Activated CD8-positive, alpha-beta memory T cell treated with anti-CD3 and anti-CD28 coated beads, Interleukin-2, amount 50 U/mL, for 4 hours (primary cell): Measurements from ENCODE around the gene KLHL5.

ENCODE experiments used
- DNase-seq: peaks from one replicate; pipeline ENCODE4 v3.0.0-alpha.2; 2020

Gene KLHL5

GRCh38 chr4:39044956-39045826 is 16.8 kb upstream of the KLHL5 start:
- peak; percentile 40 for DNase-seq

DNA sequence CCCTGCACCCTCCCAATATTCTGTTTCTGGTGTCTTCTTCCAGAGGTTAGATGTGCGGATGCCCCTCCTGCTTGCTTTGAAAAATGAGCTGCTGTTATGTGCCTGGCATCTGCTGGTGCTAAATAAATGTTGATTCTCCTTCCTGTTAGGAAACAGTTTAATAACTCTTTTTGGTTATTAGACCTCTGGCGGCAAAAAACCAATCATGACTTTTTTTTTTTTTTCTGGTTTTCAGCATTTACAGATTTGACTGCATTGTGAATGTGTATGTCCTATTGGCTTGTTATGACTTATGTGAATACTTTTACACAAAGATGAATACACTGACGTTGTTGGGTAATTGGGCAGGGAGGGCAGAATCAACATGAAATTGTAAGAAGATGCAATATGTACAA is 16.2 kb upstream of the KLHL5 start:
- DNase-seq = no peak

DNA sequence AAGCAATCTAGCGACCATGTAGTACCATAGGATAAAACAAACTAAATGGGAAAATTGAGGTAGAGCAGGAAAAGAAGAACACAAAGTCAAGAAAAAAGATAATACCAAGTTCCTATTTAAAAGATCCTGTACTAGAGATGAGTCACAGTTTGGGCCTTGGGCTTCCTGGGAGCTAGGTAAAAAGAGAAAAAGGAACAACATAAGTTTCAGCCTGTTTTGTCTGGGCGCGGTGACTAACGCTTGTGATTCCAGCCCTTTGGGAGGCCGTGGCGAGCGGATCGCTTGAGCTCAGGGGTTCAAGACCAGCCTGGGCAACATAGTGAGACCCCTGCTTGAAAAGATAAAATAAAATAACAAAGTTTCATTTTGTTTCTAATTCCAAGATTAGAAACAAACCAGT is 15.8 kb upstream of the KLHL5 start:
- DNase-seq = no peak

- no peak for DNase-seq
These were observed 14.4 kb upstream of the KLHL5 start for GRCh38 chr4:39047681-39048080.

- no peak for DNase-seq
These were observed 13.7 kb upstream of the KLHL5 start for GRCh38 chr4:39048311-39048710.

GRCh38 chr4:39050590-39050989 is 11.4 kb upstream of the KLHL5 start:
- no peak for DNase-seq

DNA sequence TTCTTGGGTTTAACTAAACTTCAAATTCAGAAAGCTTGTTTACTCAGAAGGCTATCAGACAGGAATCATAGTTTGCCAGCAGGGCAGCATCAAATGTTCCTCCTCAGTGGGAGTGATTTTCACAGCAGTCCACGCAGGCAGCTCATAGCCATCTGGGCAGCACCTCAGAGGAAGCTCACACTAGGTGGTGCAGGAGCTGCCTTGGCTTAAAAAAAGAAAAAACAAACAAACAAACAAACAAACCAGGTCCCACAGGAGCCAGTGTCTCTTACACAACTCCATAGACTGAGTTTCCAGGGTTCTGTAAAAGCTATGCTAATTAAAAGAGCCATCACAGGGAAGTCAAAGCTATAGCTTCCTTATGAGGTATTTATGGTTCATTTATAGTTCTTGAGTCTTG is 10.5 kb upstream of the KLHL5 start:
- DNase-seq = no peak

GRCh38 chr4:39053983-39054382 is 8.0 kb upstream of the KLHL5 start:
- DNase-seq = no peak

DNA sequence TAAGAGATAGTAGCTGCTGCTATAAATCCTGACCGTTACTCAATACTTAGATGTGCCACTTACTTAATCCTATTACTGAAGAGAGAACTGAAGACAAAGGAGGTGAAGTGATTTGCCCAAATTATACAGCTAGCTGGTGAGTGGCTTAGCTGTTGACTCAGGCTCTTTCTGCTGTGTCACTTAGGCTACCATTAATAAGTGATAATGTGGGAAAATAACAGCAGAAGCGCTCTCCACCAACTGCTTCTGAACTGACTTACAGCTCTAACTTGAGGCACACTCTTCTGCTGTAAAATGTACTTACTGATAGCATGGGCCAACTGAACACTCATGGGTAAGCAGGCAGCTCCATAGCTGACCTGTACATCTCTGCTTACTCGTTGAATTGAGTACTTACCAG is 7.5 kb upstream of the KLHL5 start:
- DNase-seq = no peak

- DNase-seq = no peak
These were observed 6.0 kb upstream of the KLHL5 start for GRCh38 chr4:39056023-39056422.

DNA sequence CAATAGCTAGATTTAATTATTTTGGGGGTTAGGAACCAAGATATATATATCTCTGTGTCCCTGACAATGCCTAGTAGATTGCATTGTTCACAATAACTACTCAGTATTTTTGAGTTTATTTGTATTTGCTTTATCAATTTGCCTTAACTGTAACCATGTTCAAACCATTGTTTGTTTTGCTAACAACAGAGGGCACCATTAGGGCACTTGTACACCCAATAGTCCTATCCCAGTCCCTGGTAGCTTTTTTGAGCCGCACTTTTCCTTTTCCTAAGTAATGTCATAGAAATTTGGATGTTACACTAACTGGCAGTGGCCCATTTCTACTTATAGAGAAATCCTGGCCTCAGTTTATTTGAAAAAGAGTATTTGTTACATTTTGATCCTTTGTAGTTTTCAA is 575 bp upstream of the KLHL5 start:
- DNase-seq = no peak

DNA sequence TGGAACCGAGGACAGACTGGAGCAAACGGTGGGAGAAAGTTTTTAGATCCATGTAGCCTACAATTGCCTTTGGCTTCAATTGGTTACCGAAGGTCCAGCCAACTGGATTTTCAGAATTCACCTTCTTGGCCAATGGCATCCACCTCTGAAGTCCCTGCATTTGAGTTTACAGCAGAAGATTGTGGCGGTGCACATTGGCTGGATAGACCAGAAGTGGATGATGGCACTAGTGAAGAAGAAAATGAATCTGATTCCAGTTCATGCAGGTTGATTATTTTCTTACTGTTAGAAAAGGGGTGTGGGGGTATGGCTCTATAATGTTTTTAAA is 702 bp downstream of the KLHL5 start:
- no peak for DNase-seq

DNA sequence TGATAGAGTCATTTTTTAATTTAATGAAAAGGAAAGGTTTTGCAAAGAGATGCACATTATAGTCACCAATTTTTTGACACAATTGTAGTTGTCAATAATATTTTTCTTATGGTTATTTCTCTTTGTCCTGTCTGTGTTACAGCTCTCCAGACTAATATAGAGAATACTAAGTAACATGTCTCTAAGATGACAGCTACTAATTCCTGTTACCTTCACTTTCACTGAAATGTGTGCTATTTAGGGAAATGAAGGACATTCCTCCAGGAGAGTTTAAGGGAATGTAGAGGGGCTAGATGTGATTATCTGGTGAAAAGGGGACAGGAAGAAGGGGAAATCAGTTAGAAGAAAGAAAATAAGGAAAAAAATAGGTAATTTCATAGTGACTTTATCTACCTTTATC is 1.4 kb downstream of the KLHL5 start:
- no peak for DNase-seq

- DNase-seq = no peak
These were observed 4.3 kb downstream of the KLHL5 start for GRCh38 chr4:39066371-39066770.

DNA sequence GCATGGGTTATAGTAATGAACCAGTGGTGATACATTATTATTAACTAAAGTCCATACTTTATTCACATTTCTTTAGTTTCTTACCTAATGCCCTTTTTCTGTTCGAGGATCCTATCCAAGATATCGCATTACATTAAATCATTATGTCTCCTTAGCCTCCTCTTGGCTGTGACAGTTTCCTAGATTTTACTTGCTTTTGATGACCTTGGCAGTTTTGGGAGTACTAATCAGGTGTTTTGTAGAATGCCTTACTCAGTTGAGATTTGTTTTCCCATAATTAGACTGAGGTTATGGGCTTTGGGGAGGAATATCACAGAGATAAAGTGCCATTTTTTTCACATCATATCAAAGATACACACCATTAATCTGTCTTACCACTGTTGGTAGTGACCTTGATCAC is 5.0 kb downstream of the KLHL5 start:
- DNase-seq = no peak

DNA sequence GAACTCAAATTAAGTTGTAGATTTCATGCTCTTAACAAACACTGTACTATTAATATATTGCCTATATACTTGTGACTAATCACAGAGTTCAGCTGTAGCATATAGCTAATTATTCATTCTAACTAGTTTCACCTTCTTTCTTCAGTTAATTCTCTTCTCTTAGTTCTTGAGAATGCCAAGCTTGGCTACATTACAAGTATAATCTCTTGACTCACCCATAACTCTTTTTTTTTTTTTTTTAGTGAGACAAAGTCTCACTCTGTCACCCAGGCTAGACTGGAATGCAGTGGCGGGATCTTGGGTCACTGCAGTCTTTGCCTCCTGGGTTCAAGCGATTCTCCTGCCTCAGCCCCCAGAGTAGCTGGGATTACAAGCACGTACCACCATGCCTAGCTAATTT is 5.4 kb downstream of the KLHL5 start:
- DNase-seq = no peak

- no peak for DNase-seq
These were observed 6.9 kb downstream of the KLHL5 start for GRCh38 chr4:39068907-39069306.

GRCh38 chr4:39078829-39079228 is 16.8 kb downstream of the KLHL5 start:
- no peak for DNase-seq

DNA sequence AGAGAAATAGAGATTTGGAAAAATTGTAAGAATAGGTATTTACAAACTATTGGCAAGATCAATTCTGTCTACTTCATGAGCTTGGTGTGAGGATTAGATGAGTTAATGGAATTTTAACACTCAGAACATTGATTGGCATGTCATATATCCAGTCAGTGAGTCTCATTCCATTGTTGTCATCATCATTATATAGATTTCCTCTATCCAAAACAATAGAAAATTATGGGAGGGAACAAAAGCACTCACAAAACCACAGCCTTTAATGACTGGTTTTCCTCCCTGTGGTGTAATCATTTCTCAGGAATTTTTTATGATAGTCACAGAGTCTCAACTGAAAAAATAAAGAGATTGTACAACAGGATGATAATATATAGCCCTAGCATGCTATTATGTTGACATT is 21.1 kb downstream of the KLHL5 start:
- DNase-seq = no peak

- DNase-seq = no peak
These were observed 23.9 kb downstream of the KLHL5 start for GRCh38 chr4:39085891-39086290.

DNA sequence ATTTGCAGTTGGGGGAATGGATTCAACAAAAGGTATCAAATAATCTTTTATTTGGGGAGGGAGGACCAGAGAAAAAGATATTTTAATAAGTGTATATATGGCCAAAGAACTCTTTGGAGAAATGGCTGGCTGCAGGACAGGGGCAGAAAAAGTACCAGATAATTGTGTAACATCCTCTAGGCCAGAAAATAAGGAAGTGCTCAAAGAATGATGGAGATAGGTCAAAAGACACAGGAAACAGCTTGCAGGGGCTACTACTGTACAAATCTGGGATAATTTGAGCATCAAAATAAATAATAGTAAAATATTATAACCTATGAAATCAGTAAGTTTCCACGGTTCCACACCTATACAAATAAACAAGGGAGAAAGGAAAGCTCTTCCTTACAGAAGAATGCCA is 34.8 kb downstream of the KLHL5 start:
- no peak for DNase-seq

GRCh38 chr4:39097290-39097689 is 35.3 kb downstream of the KLHL5 start:
- no peak for DNase-seq

GRCh38 chr4:39102297-39102696 is 40.3 kb downstream of the KLHL5 start:
- no peak for DNase-seq

DNA sequence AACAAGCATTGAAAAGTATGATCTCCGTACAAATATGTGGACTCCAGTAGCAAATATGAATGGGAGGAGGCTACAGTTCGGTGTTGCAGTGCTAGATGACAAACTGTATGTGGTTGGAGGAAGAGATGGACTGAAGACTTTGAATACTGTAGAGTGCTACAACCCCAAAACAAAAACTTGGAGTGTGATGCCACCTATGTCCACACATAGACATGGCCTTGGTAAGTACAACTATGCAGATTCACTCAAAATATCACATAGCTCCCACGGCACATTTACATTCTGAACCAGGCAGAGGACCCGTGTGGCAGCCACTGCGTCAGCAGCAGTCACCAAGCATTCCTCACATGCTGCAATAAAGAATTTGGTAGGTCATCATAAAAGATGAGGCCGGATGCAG is 41.3 kb downstream of the KLHL5 start:
- no peak for DNase-seq

GRCh38 chr4:39104255-39104654 is 42.2 kb downstream of the KLHL5 start:
- no peak for DNase-seq
